ENCODE measurements around the gene MYL1. TPM values are rescaled to one million over a fixed set of nuclear protein-coding genes. Genes with fewer than 3 reads are reported as not detected.

Gene MYL1
- total RNA-seq, 2 donors from 2014 or later: not detected

DNA sequence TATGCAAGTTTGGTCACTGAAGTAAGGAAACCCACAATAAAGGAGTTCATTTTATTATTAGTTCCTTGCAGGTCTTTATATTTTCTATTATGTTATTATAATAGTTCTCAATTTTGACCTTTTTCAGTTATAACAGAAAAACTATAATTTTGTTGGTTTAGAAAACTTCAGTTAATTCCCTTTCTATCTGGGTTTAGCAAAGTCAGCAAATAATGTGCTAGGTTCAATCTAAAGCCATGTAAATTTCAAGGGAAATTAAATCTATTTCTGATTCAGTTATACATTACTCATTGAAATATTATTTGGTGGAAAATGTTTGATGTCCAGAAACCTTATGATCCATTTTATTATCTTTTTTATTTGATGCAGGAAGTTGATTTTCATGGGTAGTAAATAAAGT is 43.7 kb downstream of the MYL1 start:
- H3K27me3 ChIP-seq: no peaks in the 10 kb centered on the region
- no peak overlapping the region for H3K27ac ChIP-seq
- H3K4me3 ChIP-seq: no peak overlapping the region
- intact Hi-C loops (cut with DNase I): no loop called here
- H3K4me1 ChIP-seq: no peaks in the 10 kb centered on the region
- ATAC-seq (no peak), DNase-seq (no peak)
- TF ChIP-seq, protein P1, sequence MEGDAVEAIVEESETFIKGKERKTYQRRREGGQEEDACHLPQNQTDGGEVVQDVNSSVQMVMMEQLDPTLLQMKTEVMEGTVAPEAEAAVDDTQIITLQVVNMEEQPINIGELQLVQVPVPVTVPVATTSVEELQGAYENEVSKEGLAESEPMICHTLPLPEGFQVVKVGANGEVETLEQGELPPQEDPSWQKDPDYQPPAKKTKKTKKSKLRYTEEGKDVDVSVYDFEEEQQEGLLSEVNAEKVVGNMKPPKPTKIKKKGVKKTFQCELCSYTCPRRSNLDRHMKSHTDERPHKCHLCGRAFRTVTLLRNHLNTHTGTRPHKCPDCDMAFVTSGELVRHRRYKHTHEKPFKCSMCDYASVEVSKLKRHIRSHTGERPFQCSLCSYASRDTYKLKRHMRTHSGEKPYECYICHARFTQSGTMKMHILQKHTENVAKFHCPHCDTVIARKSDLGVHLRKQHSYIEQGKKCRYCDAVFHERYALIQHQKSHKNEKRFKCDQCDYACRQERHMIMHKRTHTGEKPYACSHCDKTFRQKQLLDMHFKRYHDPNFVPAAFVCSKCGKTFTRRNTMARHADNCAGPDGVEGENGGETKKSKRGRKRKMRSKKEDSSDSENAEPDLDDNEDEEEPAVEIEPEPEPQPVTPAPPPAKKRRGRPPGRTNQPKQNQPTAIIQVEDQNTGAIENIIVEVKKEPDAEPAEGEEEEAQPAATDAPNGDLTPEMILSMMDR (IDR thresholded peaks at IDR 0.05): no peak
- no peak for TF ChIP-seq POLR2A (IDR thresholded peaks at IDR 0.05)
- no peaks in the 10 kb centered on the region for H3K9me3 ChIP-seq
- H3K36me3 ChIP-seq (replicated peaks in 1 of 2; ENCODE audit: insufficient read depth in 1 of 2, low read depth in 2 of 2): no peaks in the 10 kb centered on the region

DNA sequence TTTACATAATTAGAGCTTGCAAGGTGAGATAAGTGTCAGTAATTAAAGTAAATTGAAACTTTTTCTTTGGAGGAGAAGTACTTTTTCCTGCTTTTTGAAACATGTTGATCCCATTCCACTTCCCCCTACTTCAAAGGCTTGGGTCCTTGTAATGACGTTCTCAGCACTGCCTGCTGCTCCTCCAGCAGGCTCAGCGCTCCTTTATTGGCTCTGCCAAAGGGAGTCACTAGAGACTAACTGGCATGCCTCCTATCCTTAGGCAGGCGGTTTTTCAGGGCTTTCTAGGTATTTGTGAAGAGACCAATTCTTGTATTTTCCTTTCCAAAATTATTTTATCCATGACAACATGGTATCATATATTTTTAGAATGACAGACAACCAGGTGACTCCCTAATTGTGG is 45.8 kb downstream of the MYL1 start:
- H3K36me3 ChIP-seq (replicated peaks in 1 of 2; ENCODE audit: insufficient read depth in 1 of 2, low read depth in 2 of 2): no peaks in the 10 kb centered on the region
- ATAC-seq: no peak
- no peak overlapping the region for H3K27ac ChIP-seq
- no peak overlapping the region for H3K4me3 ChIP-seq
- WGBS, 2 donors: 47 to 54% methylated on average over 3 of the region's 3 CpGs
- H3K27me3 ChIP-seq: no peaks in the 10 kb centered on the region
- TF ChIP-seq, protein P1 (IDR thresholded peaks at IDR 0.05): no peak
- TF ChIP-seq POLR2A (IDR thresholded peaks at IDR 0.05): no peak
- intact Hi-C loops (cut with DNase I): no loop called here
- no peaks in the 10 kb centered on the region for H3K4me1 ChIP-seq
- H3K9me3 ChIP-seq: no peaks in the 10 kb centered on the region
- DNase-seq: no peak

DNA sequence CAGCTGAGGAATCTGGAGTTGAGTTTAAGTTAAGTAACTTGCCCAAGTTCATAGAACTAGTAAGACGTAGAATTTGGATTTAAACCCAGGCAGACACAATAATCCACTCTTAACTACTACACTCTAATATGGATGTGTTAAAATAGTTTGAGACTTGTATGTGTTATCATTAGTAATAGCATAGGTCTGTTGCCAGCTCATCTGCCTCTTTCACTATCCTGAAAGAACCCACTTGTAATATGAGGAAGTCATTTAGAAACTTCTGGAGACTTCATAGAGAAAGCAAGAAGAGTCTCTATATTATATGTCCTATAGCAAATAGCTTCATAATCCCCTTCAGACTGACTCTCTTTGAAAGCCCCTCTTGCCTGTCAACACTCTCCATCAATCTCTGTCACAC is 46.7 kb downstream of the MYL1 start:
- intact Hi-C loops (cut with DNase I): no loop called here
- Histone ChIP-seq H3K4me3 (no peak overlapping the region), H3K27me3 (no peaks in the 10 kb centered on the region), H3K4me1 (no peaks in the 10 kb centered on the region), H3K36me3 (replicated peaks in 1 of 2; ENCODE audit: insufficient read depth in 1 of 2, low read depth in 2 of 2) (no peaks in the 10 kb centered on the region), H3K9me3 (no peaks in the 10 kb centered on the region), H3K27ac (no peak overlapping the region)
- ATAC-seq: no peak
- TF ChIP-seq, protein P1 (IDR thresholded peaks at IDR 0.05): no peak
- TF ChIP-seq POLR2A (IDR thresholded peaks at IDR 0.05): no peak
- DNase-seq: no peak
- 90% methylated on average over 1 of the region's 1 CpG for WGBS, 2 donors

DNA sequence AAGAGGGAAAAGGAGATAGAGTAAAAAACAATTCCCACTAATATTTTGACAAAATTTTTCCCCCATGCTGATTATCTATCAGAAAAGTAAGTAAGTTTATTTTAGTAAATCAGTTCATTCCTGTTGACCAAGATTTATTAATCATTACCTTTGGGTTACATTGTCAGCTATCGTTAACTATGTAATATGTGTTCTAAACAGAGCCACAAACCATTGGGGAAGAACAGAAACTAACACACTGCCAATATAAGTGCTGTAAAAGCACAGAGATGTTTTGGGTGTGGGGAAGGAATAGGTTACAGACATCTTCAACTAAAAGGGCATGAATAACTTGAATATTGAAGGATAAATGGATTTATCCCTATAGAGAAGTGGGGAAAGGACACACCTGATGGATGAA is 47.3 kb downstream of the MYL1 start:
- no peaks in the 10 kb centered on the region for H3K27me3 ChIP-seq
- no peaks in the 10 kb centered on the region for H3K4me1 ChIP-seq
- TF ChIP-seq, protein P1 (IDR thresholded peaks at IDR 0.05): no peak
- no peak for TF ChIP-seq POLR2A (IDR thresholded peaks at IDR 0.05)
- ATAC-seq: no peak
- DNase-seq: no peak
- intact Hi-C loops (cut with DNase I): no loop called here
- H3K36me3 ChIP-seq (replicated peaks in 1 of 2; ENCODE audit: insufficient read depth in 1 of 2, low read depth in 2 of 2): no peaks in the 10 kb centered on the region
- no peak overlapping the region for H3K4me3 ChIP-seq
- H3K9me3 ChIP-seq: no peaks in the 10 kb centered on the region
- WGBS, 2 donors: 15 to 21% methylated on average over 1 of the region's 1 CpG
- no peak overlapping the region for H3K27ac ChIP-seq

DNA sequence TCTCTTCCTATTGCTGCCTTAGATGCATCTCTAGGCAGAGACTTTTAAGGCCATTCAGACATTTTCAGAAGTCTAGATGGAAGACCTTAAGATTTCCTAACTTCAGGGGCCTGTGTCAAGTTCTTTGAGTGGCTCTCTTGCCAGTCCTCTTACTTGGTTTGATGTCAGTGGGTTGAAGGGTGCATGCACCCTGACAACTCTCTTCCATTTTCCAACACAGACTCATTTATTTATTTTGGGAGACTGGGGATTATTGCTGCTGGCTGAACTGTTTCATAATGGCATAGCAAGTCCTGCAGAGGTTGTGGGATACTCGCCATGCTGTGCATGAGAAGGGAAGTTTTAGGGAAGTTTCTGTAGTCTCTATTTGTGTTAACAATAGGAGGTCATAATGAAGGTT is 50.7 kb downstream of the MYL1 start:
- 86 to 90% methylated on average over 1 of the region's 1 CpG for WGBS, 2 donors
- H3K4me3 ChIP-seq: no peak overlapping the region
- H3K36me3 ChIP-seq (replicated peaks in 1 of 2; ENCODE audit: insufficient read depth in 1 of 2, low read depth in 2 of 2): no peaks in the 10 kb centered on the region
- H3K27me3 ChIP-seq: no peaks in the 10 kb centered on the region
- intact Hi-C loops (cut with DNase I): no loop called here
- no peaks in the 10 kb centered on the region for H3K9me3 ChIP-seq
- TF ChIP-seq POLR2A (IDR thresholded peaks at IDR 0.05): no peak
- TF ChIP-seq, protein P1 (IDR thresholded peaks at IDR 0.05): no peak
- DNase-seq (no peak), ATAC-seq (no peak)
- no peaks in the 10 kb centered on the region for H3K4me1 ChIP-seq
- H3K27ac ChIP-seq: no peak overlapping the region

All from body of pancreas (tissue), 4 donors.